BLaER1 treated with 17β-estradiol and CSF1 and Interleukin-3, amounts not matched to agents 10 nM and 100 nM (cell line): Measurements from ENCODE around the gene KIAA1755.

Source experiments
- H3K27ac ChIP-seq, 11 experiments: shearing (Covaris generic); formaldehyde crosslinking; 2 replicates each; pipeline ENCODE4 v1.8.1; 2022
- H3K27me3 ChIP-seq, 11 experiments: shearing (Covaris generic); formaldehyde crosslinking; 2 replicates each; pipeline ENCODE4 v1.8.1; 2022
- H3K36me3 ChIP-seq, 11 experiments: shearing (Covaris generic); formaldehyde crosslinking; 2 replicates each; pipeline ENCODE4 v1.8.1; 2022
- H3K4me1 ChIP-seq, 10 experiments: shearing (Covaris generic); formaldehyde crosslinking; 2 replicates each; pipeline ENCODE4 v1.8.1; 2022
- H3K4me2 ChIP-seq, 11 experiments: shearing (Covaris generic); formaldehyde crosslinking; 2 replicates each; pipeline ENCODE4 v1.8.1; 2022
- H3K4me3 ChIP-seq, 10 experiments: shearing (Covaris generic); formaldehyde crosslinking; 2 replicates each; pipeline ENCODE4 v1.8.1; 2022
- H3K9ac ChIP-seq, 11 experiments: shearing (Covaris generic); formaldehyde crosslinking; 2 replicates each; pipeline ENCODE4 v1.8.1; 2022
- H3K9me3 ChIP-seq, 11 experiments: shearing (Covaris generic); formaldehyde crosslinking; replicated peaks in 1 of 11; 2 replicates each; pipeline ENCODE4 v1.8.1; 2022
- H4K20me1 ChIP-seq, 11 experiments: shearing (Covaris generic); formaldehyde crosslinking; 2 replicates each; pipeline ENCODE4 v1.8.1; 2022
- Cebpa-rat ChIP-seq, 11 experiments: shearing (Covaris generic); IDR thresholded peaks; 2 replicates each; pipeline ENCODE4 v1.8.1; 2022

Gene KIAA1755

DNA sequence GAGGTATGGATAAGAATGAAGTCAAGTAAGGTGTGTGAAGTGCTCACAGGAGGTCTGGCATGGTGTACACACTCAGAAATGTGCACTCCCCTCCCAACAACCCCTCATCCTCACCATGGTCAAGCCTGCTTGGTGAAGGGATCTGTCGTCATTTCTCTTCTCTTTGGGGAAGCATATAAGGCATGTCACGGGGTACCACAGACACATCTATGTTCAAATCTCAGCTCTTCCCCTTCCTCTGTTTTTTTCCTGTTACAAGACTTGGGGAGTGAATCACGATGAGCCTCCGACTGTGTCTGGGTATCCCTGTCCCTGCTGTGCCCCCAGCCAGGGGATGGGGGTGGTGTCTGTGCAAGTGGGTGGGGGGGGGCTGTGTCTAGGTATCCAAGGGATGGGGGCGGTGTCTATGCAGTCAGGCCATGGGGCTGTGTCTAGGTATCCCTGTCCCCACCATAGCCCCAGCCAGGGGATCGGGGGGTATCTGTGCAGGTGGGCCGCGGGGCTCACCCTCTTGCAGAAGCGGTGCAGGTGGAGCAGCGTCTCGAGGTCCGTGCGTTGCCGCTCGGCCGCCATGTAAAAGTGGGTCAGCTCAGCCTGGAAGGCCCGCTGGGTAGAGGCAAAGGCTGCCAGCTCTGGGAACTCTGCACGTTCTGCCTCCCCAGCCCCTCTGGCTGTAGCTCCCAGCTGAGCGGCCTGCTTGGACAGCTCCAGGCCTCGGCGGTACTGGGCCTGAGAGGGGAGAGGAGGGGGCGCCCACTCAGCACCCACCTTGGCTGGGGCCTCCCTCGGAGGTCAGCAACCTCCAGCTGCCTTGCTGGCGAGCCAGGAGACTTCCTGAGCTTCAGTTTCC is 43.6 kb downstream of the KIAA1755 start:
- no peak for TF ChIP-seq Cebpa-rat (IDR thresholded peaks at IDR 0.05)
- Histone ChIP-seq H3K9ac (no peak overlapping the region), H4K20me1 (no peaks in the 10 kb centered on the region), H3K36me3 (no peaks in the 10 kb centered on the region), H3K4me2 (no peak overlapping the region), H3K4me1 (peaks cover 0 to 16% (median 2%) of the 10 kb centered on the region in 10 experiments; a peak in 4 of 20 replicates), H3K27me3 (no peaks in the 10 kb centered on the region), H3K9me3 (no peaks in the 10 kb centered on the region), H3K4me3 (no peak overlapping the region), H3K27ac (no peak overlapping the region)

DNA sequence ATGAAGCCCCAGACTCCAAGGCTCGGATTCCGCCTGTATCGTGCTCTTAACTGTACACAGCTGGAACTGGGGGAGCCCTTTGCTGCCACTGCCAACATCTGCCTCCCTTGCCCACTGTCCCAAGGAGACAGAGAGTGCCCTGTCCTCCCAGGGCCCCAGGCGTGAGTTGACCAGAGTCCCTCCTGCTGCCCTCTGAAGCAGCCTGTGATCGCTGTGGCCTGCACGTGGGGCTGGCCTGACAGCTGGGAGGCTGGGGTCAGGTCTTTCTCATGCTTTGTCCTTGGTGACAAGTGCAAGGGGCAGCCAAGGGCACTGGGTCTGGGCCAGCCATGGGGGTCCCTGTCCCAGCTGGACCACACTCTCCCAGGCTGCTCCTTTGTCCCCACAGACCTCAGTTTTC is 44.3 kb downstream of the KIAA1755 start:
- H4K20me1 ChIP-seq = no peaks in the 10 kb centered on the region
- peaks cover 0 to 18% (median 2%) of the 10 kb centered on the region in 10 experiments; a peak in 5 of 20 replicates for H3K4me1 ChIP-seq
- H3K9ac ChIP-seq = 0 out of 22 replicates have a peak overlapping the region, but pooled peaks of 1 of the 11 experiments have one; percentile 9
- no peak overlapping the region for H3K4me2 ChIP-seq
- H3K27ac ChIP-seq = no peak overlapping the region
- H3K9me3 ChIP-seq = no peaks in the 10 kb centered on the region
- H3K4me3 ChIP-seq = no peak overlapping the region
- H3K36me3 ChIP-seq = no peaks in the 10 kb centered on the region
- TF ChIP-seq Cebpa-rat (IDR thresholded peaks at IDR 0.05) = no peak
- H3K27me3 ChIP-seq = no peaks in the 10 kb centered on the region

DNA sequence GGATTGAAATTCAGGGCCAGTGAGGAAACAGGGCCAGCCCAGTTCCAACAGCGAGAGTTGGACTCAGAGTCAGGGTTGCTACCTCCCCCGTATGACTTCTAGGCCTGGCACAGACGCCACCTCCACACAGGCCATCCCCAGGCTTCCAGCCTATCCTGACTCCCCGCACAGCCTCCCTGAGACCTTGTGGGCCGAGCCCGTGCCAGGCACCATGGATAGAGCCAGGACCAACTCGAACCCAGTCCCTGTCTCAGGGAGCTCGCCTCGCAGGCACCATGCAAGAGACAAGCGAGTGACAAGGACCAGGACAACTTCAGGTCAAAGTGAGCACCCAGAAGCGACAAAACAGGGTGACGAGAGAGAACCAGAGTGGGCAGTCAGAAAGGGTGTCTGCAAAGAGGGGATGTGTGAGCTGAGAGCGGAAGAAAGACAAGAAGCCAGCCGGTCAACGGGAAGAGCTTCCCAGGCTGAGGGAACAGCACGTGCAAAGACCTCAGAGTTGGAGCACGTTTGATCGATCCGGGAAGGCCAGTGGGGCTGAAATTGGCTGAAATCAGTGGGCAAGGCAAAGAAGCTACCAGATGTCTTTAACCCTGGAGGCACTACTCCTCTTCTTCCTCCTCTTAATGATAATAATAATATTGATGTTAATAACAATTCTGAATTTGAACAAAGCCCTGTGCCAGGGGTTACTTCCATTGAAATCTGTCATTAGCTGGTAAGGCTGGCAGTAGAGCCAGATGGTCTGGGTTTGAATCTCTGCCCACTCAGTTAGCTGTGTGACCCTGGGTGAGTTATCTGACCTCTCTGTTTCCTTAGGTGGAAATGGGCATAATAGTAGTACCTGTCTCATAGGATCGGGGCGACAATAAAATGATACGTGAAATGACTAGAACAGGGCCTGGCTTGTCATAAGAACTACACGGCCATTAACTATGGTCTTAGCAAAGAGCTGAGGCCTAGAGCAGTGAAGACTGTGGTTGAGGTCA is 45.0 kb downstream of the KIAA1755 start:
- H3K9me3 ChIP-seq = no peaks in the 10 kb centered on the region
- no peaks in the 10 kb centered on the region for H3K36me3 ChIP-seq
- 0 out of 22 replicates have a peak overlapping the region, but pooled peaks of 1 of the 11 experiments have one; percentile 9 for H3K9ac ChIP-seq
- H3K4me3 ChIP-seq = no peak overlapping the region
- H4K20me1 ChIP-seq = no peaks in the 10 kb centered on the region
- TF ChIP-seq Cebpa-rat (IDR thresholded peaks at IDR 0.05) = no peak
- no peak overlapping the region for H3K27ac ChIP-seq
- H3K4me2 ChIP-seq = no peak overlapping the region
- no peaks in the 10 kb centered on the region for H3K27me3 ChIP-seq
- H3K4me1 ChIP-seq = peaks cover 0 to 19% (median 2%) of the 10 kb centered on the region in 10 experiments; a peak in 5 of 20 replicates

DNA sequence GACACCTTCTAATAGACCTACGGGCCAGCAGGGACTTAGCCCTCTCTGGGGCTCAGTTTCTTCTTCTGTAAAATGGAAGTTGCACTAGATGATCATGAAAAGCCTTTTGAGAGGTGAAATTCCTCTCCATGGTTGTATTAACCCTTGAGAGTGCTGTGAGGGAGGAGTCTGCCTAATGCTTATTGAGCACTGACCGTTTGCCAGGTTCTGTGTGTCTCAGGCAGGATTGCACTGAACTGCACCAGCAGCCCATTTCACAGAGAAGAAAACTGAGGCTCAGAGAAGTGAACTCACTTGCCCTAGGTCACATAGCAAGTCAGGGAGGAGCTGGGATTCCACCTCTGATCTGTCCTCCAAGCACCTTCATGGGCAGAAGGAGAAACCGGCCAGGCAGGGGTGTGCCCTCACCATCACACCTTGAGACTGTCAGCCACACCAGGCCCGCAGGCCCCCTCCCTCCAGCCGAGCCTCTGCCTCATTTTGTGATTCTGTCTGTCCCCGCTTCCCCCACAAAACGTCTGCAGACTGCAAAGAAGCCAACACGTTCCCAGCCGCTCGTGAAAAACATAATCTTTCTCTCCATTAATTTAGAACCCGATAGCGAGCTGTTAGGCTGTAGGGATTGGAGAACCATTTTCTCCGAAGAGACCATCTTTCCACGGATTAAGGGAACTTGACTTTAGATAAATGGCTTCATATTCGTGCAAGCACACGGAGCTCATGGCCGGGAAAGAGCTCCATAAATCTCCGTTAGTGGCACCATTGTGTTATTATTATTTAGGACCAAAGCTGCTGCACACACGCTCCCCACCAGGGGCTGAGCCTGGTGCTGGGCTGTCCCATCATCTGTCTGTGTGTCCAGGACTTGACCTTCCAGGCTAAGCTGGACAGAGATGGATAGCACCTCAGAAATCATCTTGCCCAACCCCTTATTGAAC is 46.0 kb downstream of the KIAA1755 start:
- Histone ChIP-seq H3K4me2 (no peak overlapping the region), H3K4me3 (no peak overlapping the region), H3K27me3 (no peaks in the 10 kb centered on the region), H3K9me3 (no peaks in the 10 kb centered on the region), H3K36me3 (no peaks in the 10 kb centered on the region), H3K9ac (no peak overlapping the region), H3K4me1 (peaks cover 0 to 19% (median 2%) of the 10 kb centered on the region in 10 experiments; a peak in 5 of 20 replicates), H4K20me1 (no peaks in the 10 kb centered on the region), H3K27ac (no peak overlapping the region)
- no peak for TF ChIP-seq Cebpa-rat (IDR thresholded peaks at IDR 0.05)

DNA sequence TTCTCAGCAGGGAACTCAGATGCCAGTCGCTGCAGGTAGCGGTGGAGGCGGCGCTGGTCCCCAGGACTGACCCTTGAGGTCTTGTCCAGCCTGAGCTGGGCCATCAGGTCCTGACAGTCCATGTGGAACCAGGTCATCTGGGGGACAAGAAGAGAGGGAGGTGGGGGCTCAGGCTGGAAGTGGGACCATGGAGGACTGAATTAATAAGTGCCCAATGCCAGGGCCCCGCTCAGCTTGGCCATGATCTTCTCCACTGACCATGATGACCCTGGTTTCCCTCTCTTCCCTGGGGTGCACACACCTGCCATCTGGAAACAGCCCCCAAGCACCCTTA is 47.0 kb downstream of the KIAA1755 start:
- H3K4me1 ChIP-seq = peaks cover 0 to 19% (median 2%) of the 10 kb centered on the region in 10 experiments; a peak in 5 of 20 replicates
- TF ChIP-seq Cebpa-rat (IDR thresholded peaks at IDR 0.05) = no peak
- H3K9ac ChIP-seq = no peak overlapping the region
- no peak overlapping the region for H3K4me2 ChIP-seq
- no peaks in the 10 kb centered on the region for H3K27me3 ChIP-seq
- H3K36me3 ChIP-seq = no peaks in the 10 kb centered on the region
- no peaks in the 10 kb centered on the region for H4K20me1 ChIP-seq
- no peak overlapping the region for H3K4me3 ChIP-seq
- H3K27ac ChIP-seq = no peak overlapping the region
- H3K9me3 ChIP-seq = no peaks in the 10 kb centered on the region

DNA sequence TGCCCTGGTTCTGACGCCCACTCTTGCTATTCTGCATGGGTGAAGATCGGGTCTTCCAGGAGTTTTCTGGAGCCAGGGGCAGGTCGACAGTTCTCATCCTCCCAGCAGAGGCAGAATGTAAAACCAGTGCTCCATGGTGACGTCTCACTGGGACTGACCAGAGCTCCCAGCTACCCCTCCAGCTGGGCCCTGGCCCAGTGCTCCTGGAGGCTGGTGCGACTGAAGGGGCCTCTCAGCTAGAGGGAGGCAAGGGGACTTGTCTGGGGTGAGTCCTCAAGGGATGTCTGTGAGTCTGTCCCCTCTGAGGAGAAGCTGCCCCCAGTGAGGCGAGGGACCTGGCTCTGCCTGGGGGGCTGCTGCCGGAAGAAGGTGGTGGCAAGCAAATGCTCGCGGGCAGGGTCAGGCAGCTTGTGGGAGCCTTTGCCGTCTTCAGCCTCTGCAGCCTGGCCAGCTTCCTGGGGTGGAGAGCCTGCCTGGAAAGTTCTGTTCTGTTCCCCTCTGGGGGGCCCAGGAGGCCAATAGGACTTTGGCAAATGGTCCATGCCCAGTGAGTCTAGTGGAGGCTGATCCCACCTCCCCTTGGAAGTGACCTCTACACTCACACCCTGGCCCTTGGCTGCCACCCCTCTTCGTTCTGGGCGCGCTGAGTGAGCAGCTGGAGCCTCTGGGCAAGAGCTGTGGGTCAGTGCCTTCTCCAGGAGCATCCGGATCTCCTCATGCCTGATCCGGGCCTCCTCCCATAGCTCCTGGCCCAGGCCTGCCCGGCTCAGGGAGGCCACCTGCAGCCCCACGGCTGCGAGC is 47.5 kb downstream of the KIAA1755 start:
- no peak overlapping the region for H3K9ac ChIP-seq
- no peak overlapping the region for H3K4me3 ChIP-seq
- H3K27ac ChIP-seq = no peak overlapping the region
- peaks cover 0 to 15% (median 2%) of the 10 kb centered on the region in 10 experiments; a peak in 5 of 20 replicates for H3K4me1 ChIP-seq
- H3K27me3 ChIP-seq = no peaks in the 10 kb centered on the region
- no peak overlapping the region for H3K4me2 ChIP-seq
- no peaks in the 10 kb centered on the region for H3K36me3 ChIP-seq
- no peaks in the 10 kb centered on the region for H4K20me1 ChIP-seq
- no peaks in the 10 kb centered on the region for H3K9me3 ChIP-seq
- TF ChIP-seq Cebpa-rat (IDR thresholded peaks at IDR 0.05) = no peak

DNA sequence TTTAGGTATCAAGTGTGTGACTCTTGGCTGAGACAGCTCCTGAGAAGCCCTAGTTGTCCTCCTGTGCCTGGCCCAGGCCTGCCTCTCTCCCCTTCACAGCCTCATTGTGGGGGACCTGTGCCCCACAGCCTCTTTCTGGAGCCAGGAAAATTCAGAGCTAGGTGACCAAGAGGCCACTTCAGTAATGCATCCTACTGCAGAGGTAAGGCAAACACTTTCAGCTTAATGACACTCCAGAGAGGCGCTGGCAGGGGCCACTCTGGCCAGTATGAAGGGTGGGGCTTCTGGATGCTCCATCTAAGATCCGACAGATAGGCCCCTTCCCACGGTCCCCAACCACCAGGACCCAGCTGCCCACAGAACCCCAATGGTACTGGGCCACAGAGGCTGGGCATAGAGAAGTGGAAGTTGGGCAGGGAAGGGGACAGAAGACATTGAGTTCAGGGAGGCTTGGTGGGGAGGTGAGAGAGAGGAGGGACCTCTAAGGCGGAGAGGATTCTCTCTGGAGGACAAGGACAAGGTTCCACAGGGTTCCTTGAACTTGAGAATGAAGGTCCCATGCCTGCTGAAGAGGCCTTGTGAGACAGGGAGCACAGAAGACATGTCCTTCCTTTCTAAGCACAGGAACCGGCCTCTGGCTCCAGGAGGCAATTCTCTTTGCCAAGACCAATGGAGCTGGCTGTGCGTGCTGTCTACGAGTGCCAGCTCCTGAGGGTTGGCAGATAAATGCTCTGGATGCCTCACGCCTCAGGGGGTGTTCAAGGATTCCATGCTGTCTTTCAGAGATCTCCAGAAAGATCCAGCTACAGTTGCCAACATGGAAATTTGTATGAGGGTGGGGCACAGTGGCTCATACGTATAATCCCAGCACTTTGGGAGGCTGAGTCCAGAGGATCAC is 49.1 kb downstream of the KIAA1755 start:
- Histone ChIP-seq H3K9me3 (no peaks in the 10 kb centered on the region), H4K20me1 (no peaks in the 10 kb centered on the region), H3K4me2 (peak overlapping the region in 3 of 11 experiments; percentile 13 to 35 (median 17); a peak in 1 of 22 replicates), H3K27ac (no peak overlapping the region), H3K4me1 (peaks cover 0 to 15% (median 3%) of the 10 kb centered on the region in 10 experiments; a peak in 7 of 20 replicates), H3K27me3 (no peaks in the 10 kb centered on the region), H3K9ac (no peak overlapping the region), H3K36me3 (no peaks in the 10 kb centered on the region), H3K4me3 (no peak overlapping the region)
- TF ChIP-seq Cebpa-rat (IDR thresholded peaks at IDR 0.05) = no peak
